Activated B cell treated with CpG ODN at 0.5 μM for 24 hours (primary cell): ENCODE results near the gene ANKMY1. TPM values are rescaled to one million over a fixed set of nuclear protein-coding genes. Genes with fewer than 3 reads are reported as not detected.

Source experiments
- ATAC-seq: fragments of 200-7000 bp; cut with Tn5 transposase; one replicate; pipeline ENCODE4 v1.10.0; 2021; ENCODE audit warnings: low read depth, mild to moderate bottlenecking, moderate library complexity
- CTCF ChIA-PET: fragments of 350-600 bp; sonication (Branson Sonifier 250); formaldehyde crosslinking; loops from one replicate; lab custom pipeline; 2021; ENCODE audit warnings: antibody characterized with exemption; lab: Charles Lee
- POLR2A ChIA-PET: fragments of 350-600 bp; sonication (Branson Sonifier 250); formaldehyde crosslinking; loops from one replicate; lab custom pipeline; 2021; ENCODE audit warnings: antibody characterized with exemption; lab: Charles Lee
- DNase-seq: peaks from one replicate; pipeline ENCODE4 v3.0.0; 2022
- H3K27ac Mint-ChIP-seq: one replicate; pipeline ENCODE4 v1.8.0; 2020; ENCODE audit warnings: mixed read lengths
- H3K27me3 Mint-ChIP-seq: one replicate; pipeline ENCODE4 v1.8.0; 2021; ENCODE audit warnings: mixed read lengths
- H3K36me3 Mint-ChIP-seq: one replicate; pipeline ENCODE4 v1.8.0; 2021; ENCODE audit warnings: low read depth, mixed read lengths
- H3K4me1 Mint-ChIP-seq: one replicate; pipeline ENCODE4 v1.8.0; 2021; ENCODE audit warnings: mixed read lengths
- H3K4me3 Mint-ChIP-seq: one replicate; pipeline ENCODE4 v1.8.0; 2020; ENCODE audit warnings: mild to moderate bottlenecking, mixed read lengths
- H3K9me3 Mint-ChIP-seq: one replicate; pipeline ENCODE4 v1.8.0; 2020; ENCODE audit warnings: mixed read lengths
- CTCF ChIP-seq: fragments of 200-600 bp; IDR thresholded peaks from one replicate; pipeline ENCODE4 v1.8.0; 2022; ENCODE audit warnings: antibody characterized with exemption, mild to moderate bottlenecking
- intact Hi-C: fragments of 100-400 bp; cut with micrococcal nuclease; formaldehyde crosslinking; loops from one replicate; pipeline ENCODE4 v1.15.1; 2024
- total RNA-seq: library from RNA; stranded (reverse); gene quantifications from 2 replicates; pipeline ENCODE4 v1.2.3, GENCODE V29; 2022

ANKMY1 gene
- total RNA-seq, 1 donor from 2014 or later: 40.4 TPM

- Mint-ChIP-seq H3K4me1 (peaks cover 53% of the 10 kb centered on the region), H3K36me3 (peaks cover 42% of the 10 kb centered on the region), H3K4me3 (peak overlapping the region; percentile 72), H3K9me3 (no peaks in the 10 kb centered on the region), H3K27ac (no peak overlapping the region), H3K27me3 (no peaks in the 10 kb centered on the region)
- ChIA-PET POLR2A (interaction anchor here (1.0 to 2.7 kb wide), 3 partner anchors 8 to 28 kb away, joined by 3 to 14 read pairs (median 11); partner anchors contain the start of gene CAPN10), CTCF (interaction anchor here (1.6 to 1.9 kb wide), 2 partner anchors 8 to 44 kb away, joined by 4 to 5 read pairs; no protein-coding TSS in a partner anchor)
- intact Hi-C loops: no loop called here
- no peak for ATAC-seq
- no peak for DNase-seq
- no peak for TF ChIP-seq CTCF
Observed at GRCh38 chr2:240558236-240558761, 511 bp upstream of the ANKMY1 start.

- Mint-ChIP-seq H3K4me1 (peaks cover 47% of the 10 kb centered on the region), H3K27ac (no peak overlapping the region), H3K36me3 (peaks cover 37% of the 10 kb centered on the region), H3K9me3 (no peaks in the 10 kb centered on the region), H3K27me3 (no peaks in the 10 kb centered on the region), H3K4me3 (no peak overlapping the region)
- intact Hi-C loops: no loop called here
- CTCF ChIA-PET: interaction anchor here (1.0 to 1.9 kb wide), 4 partner anchors 9 to 43 kb away, joined by 3 to 5 read pairs (median 4); partner anchors contain the start of gene CAPN10
- TF ChIP-seq CTCF: no peak
- no peak for ATAC-seq
- DNase-seq: no peak
- POLR2A ChIA-PET: interaction anchor here (2.5 to 2.7 kb wide), 2 partner anchors 9 to 29 kb away, joined by 11 to 14 read pairs; partner anchors contain the start of gene CAPN10
Observed at GRCh38 chr2:240557101-240557751, 562 bp downstream of the ANKMY1 start.

- Mint-ChIP-seq H3K4me1 (peaks cover 47% of the 10 kb centered on the region), H3K27ac (no peak overlapping the region), H3K9me3 (no peaks in the 10 kb centered on the region), H3K4me3 (no peak overlapping the region), H3K27me3 (no peaks in the 10 kb centered on the region), H3K36me3 (peaks cover 41% of the 10 kb centered on the region)
- intact Hi-C loops: no loop called here
- no peak for TF ChIP-seq CTCF
- DNase-seq: no peak
- ChIA-PET CTCF (interaction anchor here (0.6 to 1.6 kb wide), 4 partner anchors 9 to 41 kb away, joined by 3 to 5 read pairs (median 3); partner anchors contain the start of gene CAPN10), POLR2A (interaction anchor here (2.5 to 2.7 kb wide), 2 partner anchors 9 to 30 kb away, joined by 11 to 14 read pairs; partner anchors contain the start of gene CAPN10)
- ATAC-seq: no peak
Observed at GRCh38 chr2:240556553-240557100, 1.2 kb downstream of the ANKMY1 start.

GRCh38 chr2:240555541-240556250, 2.1 kb downstream of the ANKMY1 start:
- no peak for TF ChIP-seq CTCF
- ATAC-seq: no peak
- no peaks in the 10 kb centered on the region for H3K27me3 Mint-ChIP-seq
- POLR2A ChIA-PET: interaction anchor here (2.5 to 2.7 kb wide), 2 partner anchors 10 to 31 kb away, joined by 11 to 14 read pairs; partner anchors contain the start of gene CAPN10
- H3K4me1 Mint-ChIP-seq: peaks cover 47% of the 10 kb centered on the region
- CTCF ChIA-PET: interaction anchor here (1.4 kb wide), 1 partner anchor 42 kb away, joined by 3 read pairs; no protein-coding TSS in a partner anchor
- H3K36me3 Mint-ChIP-seq: peaks cover 44% of the 10 kb centered on the region
- no peak overlapping the region for H3K27ac Mint-ChIP-seq
- H3K4me3 Mint-ChIP-seq: no peak overlapping the region
- H3K9me3 Mint-ChIP-seq: no peaks in the 10 kb centered on the region
- no peak for DNase-seq
- intact Hi-C loops: no loop called here
